H1 (cell line): ENCODE data around the gene KRT13. TPM values are rescaled to one million over a fixed set of nuclear protein-coding genes. Genes with fewer than 3 reads are reported as not detected.

Experiments
- TCF12 ChIP-seq: IDR thresholded peaks from 2 replicates; pipeline ENCODE4 v1.6.1; 2011; ENCODE audit warnings: low read depth, mild to moderate bottlenecking, low read length
- polyA plus RNA-seq, 7 experiments: library from polyadenylated mRNA; depleted of rRNA in 3 of 7; stranded (reverse) in 5 of 7; unstranded in 2 of 7; fragments of >200 nt in 5 of 7; fragments of 200-250 nt in 2 of 7; gene quantifications; 1 replicate in 5 of 7; 2 replicates in 1 of 7; 4 replicates in 1 of 7; pipeline versions ENCODE4 v1.2.1 to v1.2.3, GENCODE V29; 2011 to 2013; ENCODE audit warnings: missing spikeins in 2 of 7, mixed read lengths in 2 of 7
- total RNA-seq: library from RNA; stranded (reverse); fragmentation: NEBNext Ultra II Directional; extraction: Animal tissue kit (Norgen Biotek cat#: 25700); gene quantifications from 2 replicates; pipeline ENCODE4 v1.2.1, GENCODE V29; 2021

Gene KRT13
- total and polyA plus RNA-seq, 2 of the 8 experiments (the other 6 are each of a cell fraction or from before 2014, with no cell fraction given), result 0.09 TPM; not detected in 1

GRCh38 chr17:41486809-41487530 is 18.4 kb downstream of the KRT13 start (continued):
- TF ChIP-seq TCF12, result peak; percentile 66; the same call in 1 of the 2 replicates
